Coronary artery (tissue), 2 donors: ENCODE measurements around the gene KRT14.
"Not testable (repeated sequence)": the region's sequence is repeated elsewhere in the genome, so short reads cannot be mapped to it uniquely, and the experiment has no call there.

ENCODE experiments used
- DNase-seq: peaks from one replicate; pipeline ENCODE4 v3.0.0-alpha.2; 2017; ENCODE audit warnings: low spot score
- H3K27ac ChIP-seq, 2 donors: fragments of 200-600 bp; sonication (generic); one replicate each; pipeline ENCODE4 v1.5.1; 2016 to 2019
- H3K4me3 ChIP-seq: fragments of 200-600 bp; sonication (generic); 2 replicates; pipeline ENCODE4 v1.5.1; 2016; ENCODE audit warnings: mild to moderate bottlenecking, moderate library complexity
- CTCF ChIP-seq: fragments of 200-600 bp; sonication (generic); IDR thresholded peaks from one replicate; pipeline ENCODE4 v1.5.1; 2019; ENCODE audit warnings: antibody characterized with exemption

The KRT14 gene

GRCh38 chr17:41613277-41614082, 26.8 kb upstream of the KRT14 start:
- Histone ChIP-seq H3K4me3 (no peak overlapping the region), H3K27ac (peak overlapping the region in 1 of 2 donors; percentile 47)
- no peak for DNase-seq
- no peak for TF ChIP-seq CTCF

GRCh38 chr17:41612376-41613160, 25.9 kb upstream of the KRT14 start, which contains the start of gene KRT16:
Gene KRT16, minus strand, starts transcription at chr17:41612767. Its CDS starts 79 bp downstream, at chr17:41612688.
- DNase-seq = peak; percentile 70
- H3K4me3 ChIP-seq = not testable (repeated sequence)
- H3K27ac ChIP-seq = peak within 1 kb of the TSS in 1 of 2 donors; percentile 47

GRCh38 chr17:41610965-41611640, 24.4 kb upstream of the KRT14 start:
- DNase-seq = no peak
- H3K4me3 ChIP-seq = no peak overlapping the region
- H3K27ac ChIP-seq = no peak overlapping the region
- no peak for TF ChIP-seq CTCF

- not testable (repeated sequence) for H3K27ac ChIP-seq, DNase-seq, H3K4me3 ChIP-seq
Measured at GRCh38 chr17:41610061-41610517, 23.4 kb upstream of the KRT14 start.

- not testable (repeated sequence) for H3K27ac ChIP-seq, DNase-seq, H3K4me3 ChIP-seq
Measured at GRCh38 chr17:41606930-41607329, 20.2 kb upstream of the KRT14 start.

GRCh38 chr17:41602524-41602923, 15.8 kb upstream of the KRT14 start:
- Histone ChIP-seq H3K4me3 (no peak overlapping the region), H3K27ac (no peak overlapping the region)
- DNase-seq = no peak
- no peak for TF ChIP-seq CTCF

- TF ChIP-seq CTCF = no peak
- Histone ChIP-seq H3K4me3 (no peak overlapping the region), H3K27ac (no peak overlapping the region)
- no peak for DNase-seq
Measured at GRCh38 chr17:41600318-41600717, 13.6 kb upstream of the KRT14 start.

- no peak overlapping the region for H3K27ac ChIP-seq
- no peak for TF ChIP-seq CTCF
- no peak overlapping the region for H3K4me3 ChIP-seq
- no peak for DNase-seq
Measured at GRCh38 chr17:41599680-41600079, 13.0 kb upstream of the KRT14 start.
